Neural progenitor cell (in vitro differentiated cells): Measurements from ENCODE around the gene PRSS57. TPM values are rescaled to one million over a fixed set of nuclear protein-coding genes. Genes with fewer than 3 reads are reported as not detected.
A peak's percentile ranks its signal among the peaks of the same experiment; 100 is the strongest.

ENCODE experiments used
- DNase-seq: peaks from one replicate; pipeline ENCODE4 v3.0.0-alpha.2; 2016; ENCODE audit warnings: low spot score
- H2AFZ ChIP-seq: fragments of 200-600 bp; sonication (generic); replicated peaks from 2 replicates; pipeline ENCODE4 v1.6.1; 2016; ENCODE audit warnings: antibody characterized with exemption
- H3F3A ChIP-seq: fragments of 200-600 bp; sonication (generic); 2 replicates; pipeline ENCODE4 v1.6.1; 2016; ENCODE audit warnings: antibody characterized with exemption, low read depth
- H3K27ac ChIP-seq: fragments of 200-600 bp; sonication (generic); 2 replicates; pipeline ENCODE4 v1.5.1; 2016; ENCODE audit warnings: mild to moderate bottlenecking
- H3K27me3 ChIP-seq: fragments of 200-600 bp; sonication (generic); 2 replicates; pipeline ENCODE4 v1.6.1; 2016; ENCODE audit warnings: mild to moderate bottlenecking, moderate library complexity
- H3K36me3 ChIP-seq: fragments of 200-600 bp; sonication (generic); 2 replicates; pipeline ENCODE4 v1.5.1; 2016
- H3K4me1 ChIP-seq: fragments of 200-600 bp; sonication (generic); 2 replicates; pipeline ENCODE4 v1.6.1; 2016; ENCODE audit warnings: mixed run types
- H3K4me2 ChIP-seq: fragments of 200-600 bp; sonication (generic); 2 replicates; pipeline ENCODE4 v1.6.1; 2016
- H3K4me3 ChIP-seq: fragments of 200-600 bp; sonication (generic); 2 replicates; pipeline ENCODE4 v1.5.1; 2016
- H3K79me2 ChIP-seq: fragments of 200-600 bp; sonication (generic); 2 replicates; pipeline ENCODE4 v1.6.1; 2016; ENCODE audit warnings: low read depth
- H3K9ac ChIP-seq: fragments of 200-600 bp; sonication (generic); 2 replicates; pipeline ENCODE4 v1.6.1; 2016
- H3K9me3 ChIP-seq: fragments of 200-600 bp; sonication (generic); 2 replicates; pipeline ENCODE4 v1.5.1; 2016; ENCODE audit warnings: low read depth
- H4K20me1 ChIP-seq: fragments of 200-600 bp; sonication (generic); 2 replicates; pipeline ENCODE4 v1.6.1; 2016; ENCODE audit warnings: low read depth
- H3K27ac Mint-ChIP-seq: 3 replicates; pipeline ENCODE4 v1.8.0; 2021; ENCODE audit warnings: mixed read lengths
- H3K27me3 Mint-ChIP-seq: 2 replicates; pipeline ENCODE4 v1.8.0; 2022; ENCODE audit warnings: low read depth, mild to moderate bottlenecking, inconsistent platforms, moderate library complexity, mixed read lengths; ENCODE audit not compliant: insufficient read depth
- H3K36me3 Mint-ChIP-seq: 3 replicates; pipeline ENCODE4 v1.8.0; 2021; ENCODE audit warnings: mixed read lengths
- H3K4me1 Mint-ChIP-seq: 3 replicates; pipeline ENCODE4 v1.8.0; 2021; ENCODE audit warnings: mixed read lengths
- H3K4me3 Mint-ChIP-seq: 3 replicates; pipeline ENCODE4 v1.8.0; 2021; ENCODE audit warnings: mild to moderate bottlenecking, moderate library complexity, mixed read lengths
- H3K9me3 Mint-ChIP-seq: 3 replicates; pipeline ENCODE4 v1.8.0; 2020; ENCODE audit warnings: mixed read lengths
- EZH2 ChIP-seq: fragments of 200-600 bp; sonication (generic); IDR thresholded peaks from 2 replicates; pipeline ENCODE4 v1.6.1; 2017; ENCODE audit warnings: antibody characterized with exemption, mild to moderate bottlenecking, moderate library complexity
- EZH2phosphoT487 ChIP-seq: fragments of 200-600 bp; sonication (generic); IDR thresholded peaks from 2 replicates; pipeline ENCODE4 v1.6.1; 2017; ENCODE audit warnings: antibody characterized with exemption
- total RNA-seq: library from RNA; depleted of rRNA; stranded (reverse); fragments of >200 nt; gene quantifications from 2 replicates; pipeline ENCODE4 v1.2.3, GENCODE V29; 2015; ENCODE audit warnings: low replicate concordance
- TF ChIP-seq, protein P1 (sequence below): fragments of 200-600 bp; sonication (generic); IDR thresholded peaks from 2 replicates; pipeline ENCODE4 v1.5.1; 2017; ENCODE audit warnings: antibody characterized with exemption, mild to moderate bottlenecking

The PRSS57 gene
- total RNA-seq, 1 donor from 2014 or later, result not detected

DNA sequence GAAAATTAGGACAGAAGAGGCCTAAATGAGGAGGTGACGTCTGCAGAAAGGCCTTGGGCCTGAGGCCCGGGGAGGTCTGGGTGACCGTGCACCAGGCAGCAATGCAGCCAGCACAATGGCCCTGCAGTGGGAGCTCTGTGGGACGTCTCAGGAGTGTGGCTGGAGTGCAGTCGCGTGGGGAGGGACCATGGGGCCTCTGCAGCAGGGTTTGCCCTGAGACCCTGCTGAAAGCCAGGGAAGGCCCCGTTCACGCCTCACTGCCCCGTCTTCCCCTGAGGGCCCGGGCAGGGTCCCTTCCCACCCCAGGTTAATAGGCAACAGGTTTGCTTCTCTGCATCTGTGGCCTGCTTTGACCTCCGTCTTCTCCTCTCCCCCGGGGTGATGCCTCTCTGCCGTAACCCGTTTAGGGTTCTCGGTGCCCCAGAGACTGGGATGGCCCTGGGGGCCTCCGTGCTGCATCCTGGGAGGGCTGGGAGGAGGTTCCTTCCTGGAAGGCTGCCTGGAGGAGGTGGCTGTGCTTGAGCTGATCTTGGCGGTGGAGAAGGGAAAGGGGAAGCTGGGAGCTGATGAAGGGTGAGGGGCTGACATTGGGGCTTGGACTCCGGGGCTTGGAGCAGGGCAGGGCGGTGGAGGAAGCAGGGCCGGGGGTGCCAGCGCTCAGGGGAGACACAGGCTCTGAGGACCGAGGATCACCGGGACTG is 23.1 kb upstream of the PRSS57 start:
- DNase-seq, result no peak

DNA sequence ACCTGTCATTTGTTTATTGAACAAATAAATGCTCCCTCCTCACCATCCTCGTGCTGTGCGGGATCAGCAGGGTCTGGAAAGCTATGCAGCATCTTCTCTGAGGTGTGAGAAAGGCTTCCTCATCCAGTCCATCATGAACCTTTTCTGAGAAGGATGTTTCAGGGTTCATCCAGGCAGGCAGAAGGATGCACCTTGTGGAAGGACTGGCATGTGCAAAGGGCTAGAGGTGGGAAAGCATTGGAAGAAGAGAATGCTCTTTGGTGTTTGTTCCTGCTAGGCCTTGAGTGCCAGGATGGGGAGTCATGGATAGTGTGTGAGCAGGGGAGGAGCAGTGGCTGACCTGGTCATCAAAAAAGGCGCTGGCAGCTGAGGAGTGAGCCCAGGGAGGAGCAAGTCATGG is 20.1 kb upstream of the PRSS57 start:
- Histone ChIP-seq H3K9me3 (no peaks in the 10 kb centered on the region), H3K79me2 (peaks cover 13% of the 10 kb centered on the region), H3K4me2 (no peak overlapping the region), H3K36me3 (no peaks in the 10 kb centered on the region), H3K4me1 (peaks cover 15% of the 10 kb centered on the region), H3K27me3 (no peaks in the 10 kb centered on the region), H3K4me3 (no peak overlapping the region), H3K9ac (no peak overlapping the region), H3K27ac (no peak overlapping the region), H2AFZ (no peak overlapping the region), H3F3A (peaks cover 17% of the 10 kb centered on the region), H4K20me1 (peaks cover 55% of the 10 kb centered on the region)
- peaks cover 5% of the 10 kb centered on the region for H3K36me3 Mint-ChIP-seq
- H3K27me3 Mint-ChIP-seq, result peaks cover 6% of the 10 kb centered on the region
- DNase-seq, result no peak
- H3K4me3 Mint-ChIP-seq, result no peak overlapping the region
- H3K4me1 Mint-ChIP-seq, result peaks cover 39% of the 10 kb centered on the region
- peaks cover 9% of the 10 kb centered on the region for H3K9me3 Mint-ChIP-seq
- no peak overlapping the region for H3K27ac Mint-ChIP-seq
- TF ChIP-seq, protein P1, sequence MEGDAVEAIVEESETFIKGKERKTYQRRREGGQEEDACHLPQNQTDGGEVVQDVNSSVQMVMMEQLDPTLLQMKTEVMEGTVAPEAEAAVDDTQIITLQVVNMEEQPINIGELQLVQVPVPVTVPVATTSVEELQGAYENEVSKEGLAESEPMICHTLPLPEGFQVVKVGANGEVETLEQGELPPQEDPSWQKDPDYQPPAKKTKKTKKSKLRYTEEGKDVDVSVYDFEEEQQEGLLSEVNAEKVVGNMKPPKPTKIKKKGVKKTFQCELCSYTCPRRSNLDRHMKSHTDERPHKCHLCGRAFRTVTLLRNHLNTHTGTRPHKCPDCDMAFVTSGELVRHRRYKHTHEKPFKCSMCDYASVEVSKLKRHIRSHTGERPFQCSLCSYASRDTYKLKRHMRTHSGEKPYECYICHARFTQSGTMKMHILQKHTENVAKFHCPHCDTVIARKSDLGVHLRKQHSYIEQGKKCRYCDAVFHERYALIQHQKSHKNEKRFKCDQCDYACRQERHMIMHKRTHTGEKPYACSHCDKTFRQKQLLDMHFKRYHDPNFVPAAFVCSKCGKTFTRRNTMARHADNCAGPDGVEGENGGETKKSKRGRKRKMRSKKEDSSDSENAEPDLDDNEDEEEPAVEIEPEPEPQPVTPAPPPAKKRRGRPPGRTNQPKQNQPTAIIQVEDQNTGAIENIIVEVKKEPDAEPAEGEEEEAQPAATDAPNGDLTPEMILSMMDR, result no peak
- TF ChIP-seq EZH2phosphoT487, result no peak
- no peak for TF ChIP-seq EZH2

More for the DNA sequence above, 23.1 kb upstream of the PRSS57 start:
- Mint-ChIP-seq H3K27ac (peak overlapping the region; percentile 33), H3K9me3 (peaks cover 9% of the 10 kb centered on the region), H3K4me1 (peaks cover 22% of the 10 kb centered on the region), H3K27me3 (peaks cover 3% of the 10 kb centered on the region), H3K4me3 (peak overlapping the region; percentile 53), H3K36me3 (peaks cover 5% of the 10 kb centered on the region)
- no peak overlapping the region for H2AFZ ChIP-seq
- no peaks in the 10 kb centered on the region for H3K36me3 ChIP-seq
- H3K4me2 ChIP-seq, result no peak overlapping the region
- H3K27ac ChIP-seq, result no peak overlapping the region
- peaks cover 6% of the 10 kb centered on the region for H3K79me2 ChIP-seq
- H3K4me1 ChIP-seq, result peaks cover 5% of the 10 kb centered on the region
- no peak overlapping the region for H3K9ac ChIP-seq
- H3K4me3 ChIP-seq, result no peak overlapping the region
- TF ChIP-seq EZH2phosphoT487 (no peak), EZH2 (no peak)
- TF ChIP-seq, protein P1, result no peak
- no peaks in the 10 kb centered on the region for H3K9me3 ChIP-seq
- H4K20me1 ChIP-seq, result peaks cover 58% of the 10 kb centered on the region
- H3F3A ChIP-seq, result peaks cover 2% of the 10 kb centered on the region
- H3K27me3 ChIP-seq, result no peaks in the 10 kb centered on the region

DNA sequence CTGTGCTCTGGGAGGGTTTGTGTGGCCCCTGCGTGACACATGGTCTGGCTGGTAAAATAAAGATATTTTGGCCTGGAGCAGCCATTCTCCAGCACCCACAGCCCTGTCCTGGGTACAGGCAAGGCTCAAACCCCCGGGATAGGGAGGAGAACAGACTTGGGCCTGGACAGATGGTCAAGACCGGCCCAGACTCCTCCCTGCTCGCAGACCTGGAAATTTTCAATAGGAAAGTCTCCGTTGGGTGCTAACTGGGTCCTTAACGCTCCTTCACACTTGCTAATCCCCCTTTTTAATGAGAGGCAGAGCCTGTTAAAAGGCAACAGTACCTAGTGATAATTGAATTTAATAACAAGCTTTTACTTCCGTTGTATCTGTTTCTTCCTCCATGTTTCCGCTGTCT is 16.0 kb upstream of the PRSS57 start:
- TF ChIP-seq EZH2phosphoT487 (no peak), EZH2 (no peak)
- TF ChIP-seq, protein P1, result no peak
- Histone ChIP-seq H3K9me3 (no peaks in the 10 kb centered on the region), H3K9ac (no peak overlapping the region), H3K4me3 (no peak overlapping the region), H3K36me3 (no peaks in the 10 kb centered on the region), H3K27me3 (no peaks in the 10 kb centered on the region), H3K4me1 (peaks cover 17% of the 10 kb centered on the region), H3K79me2 (peaks cover 23% of the 10 kb centered on the region), H3K4me2 (no peak overlapping the region), H3F3A (peaks cover 32% of the 10 kb centered on the region), H4K20me1 (peaks cover 28% of the 10 kb centered on the region), H2AFZ (no peak overlapping the region), H3K27ac (no peak overlapping the region)
- Mint-ChIP-seq H3K27me3 (peaks cover 12% of the 10 kb centered on the region), H3K9me3 (peaks cover 12% of the 10 kb centered on the region), H3K27ac (peak overlapping the region; percentile 60), H3K36me3 (peaks cover 7% of the 10 kb centered on the region), H3K4me1 (peaks cover 29% of the 10 kb centered on the region), H3K4me3 (peak overlapping the region; percentile 82)
- no peak for DNase-seq
